Measurements from ENCODE around the gene NTSR1. TPM values are rescaled to one million over a fixed set of nuclear protein-coding genes. Genes with fewer than 3 reads are reported as not detected.

Gene NTSR1
- total and polyA plus RNA-seq, 2 of the 8 experiments (the other 6 are each of a cell fraction or from before 2014, with no cell fraction given) = 0.53 to 0.89 TPM

GRCh38 chr20:62666736-62667529 lies 41.7 kb upstream of the NTSR1 start (continued):
- no peak for TF ChIP-seq CHD7 (IDR thresholded peaks at IDR 0.05; ENCODE audit: insufficient replicate concordance, low read length)
- no peak for TF ChIP-seq SUZ12 (IDR thresholded peaks at IDR 0.05; ENCODE audit: low read length)
- no peak for TF ChIP-seq GTF2F1 (IDR thresholded peaks at IDR 0.05; ENCODE audit: borderline replicate concordance, low read depth, low read length)
- no peak for TF ChIP-seq SRF (IDR thresholded peaks at IDR 0.05; ENCODE audit: low read depth, low read length)
- no peak for TF ChIP-seq POLR2A (IDR thresholded peaks at IDR 0.05; ENCODE audit: control extremely low read depth in 1 of 2, low read depth in 2 of 2, low read length in 2 of 2)
- TF ChIP-seq TEAD4 (IDR thresholded peaks at IDR 0.05; ENCODE audit: low read depth, low read length) = no peak
- no peak for TF ChIP-seq RNF2 (IDR thresholded peaks at IDR 0.05; ENCODE audit: borderline replicate concordance, low read depth, low read length, missing control alignments, poor library complexity, severe bottlenecking)
- no peak for TF ChIP-seq BACH1 (IDR thresholded peaks at IDR 0.05; ENCODE audit: low read length)
- TF ChIP-seq HDAC6 (IDR thresholded peaks at IDR 0.05; ENCODE audit: low read depth, low read length) = no peak
- TF ChIP-seq CEBPB (IDR thresholded peaks at IDR 0.05; ENCODE audit: low read depth, low read length) = no peak
- TF ChIP-seq JUN (IDR thresholded peaks at IDR 0.05; ENCODE audit: low read depth, low read length) = no peak
